ENCODE data around the gene RAD51B.

DNA sequence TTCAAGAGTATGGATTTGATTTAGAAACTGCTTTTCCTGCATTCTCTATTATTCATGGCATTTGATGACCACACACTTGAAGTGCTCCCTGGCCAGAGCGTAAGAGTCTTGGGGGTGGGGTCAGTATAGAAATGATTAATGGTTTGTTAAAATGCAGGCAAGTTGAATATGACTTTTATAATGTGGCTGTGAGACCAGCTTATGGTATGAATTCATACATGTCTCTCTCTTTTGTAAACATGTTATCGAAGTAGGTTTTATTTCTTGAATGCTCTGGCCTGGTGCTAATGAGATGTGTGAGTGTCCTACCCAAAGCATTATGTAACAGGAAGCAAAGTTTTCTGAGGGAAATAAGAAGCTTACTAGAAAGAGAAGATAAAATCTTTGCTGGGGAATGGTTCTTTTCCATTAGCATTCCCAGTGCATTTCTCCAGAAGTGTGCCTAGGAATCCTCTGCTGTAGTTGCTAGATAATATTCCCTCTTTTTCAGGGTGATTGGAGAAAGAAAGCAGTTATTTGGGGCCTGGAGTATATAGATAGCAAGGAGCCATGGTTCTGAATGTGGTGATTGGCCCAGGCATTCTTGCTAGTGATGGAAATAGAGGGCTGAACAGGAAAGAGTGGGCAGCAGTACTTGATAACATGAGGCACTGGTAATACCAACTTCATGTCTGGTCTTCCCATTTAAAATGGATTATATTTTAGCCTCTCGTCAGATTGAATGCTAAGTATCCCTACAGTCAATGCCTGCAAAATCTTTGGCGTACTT, 289.7 kb downstream of the RAD51B start:
- TF ChIP-seq, protein P1, sequence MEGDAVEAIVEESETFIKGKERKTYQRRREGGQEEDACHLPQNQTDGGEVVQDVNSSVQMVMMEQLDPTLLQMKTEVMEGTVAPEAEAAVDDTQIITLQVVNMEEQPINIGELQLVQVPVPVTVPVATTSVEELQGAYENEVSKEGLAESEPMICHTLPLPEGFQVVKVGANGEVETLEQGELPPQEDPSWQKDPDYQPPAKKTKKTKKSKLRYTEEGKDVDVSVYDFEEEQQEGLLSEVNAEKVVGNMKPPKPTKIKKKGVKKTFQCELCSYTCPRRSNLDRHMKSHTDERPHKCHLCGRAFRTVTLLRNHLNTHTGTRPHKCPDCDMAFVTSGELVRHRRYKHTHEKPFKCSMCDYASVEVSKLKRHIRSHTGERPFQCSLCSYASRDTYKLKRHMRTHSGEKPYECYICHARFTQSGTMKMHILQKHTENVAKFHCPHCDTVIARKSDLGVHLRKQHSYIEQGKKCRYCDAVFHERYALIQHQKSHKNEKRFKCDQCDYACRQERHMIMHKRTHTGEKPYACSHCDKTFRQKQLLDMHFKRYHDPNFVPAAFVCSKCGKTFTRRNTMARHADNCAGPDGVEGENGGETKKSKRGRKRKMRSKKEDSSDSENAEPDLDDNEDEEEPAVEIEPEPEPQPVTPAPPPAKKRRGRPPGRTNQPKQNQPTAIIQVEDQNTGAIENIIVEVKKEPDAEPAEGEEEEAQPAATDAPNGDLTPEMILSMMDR (CRISPR knock-in tag; IDR thresholded peaks at IDR 0.05), result no peak
- TF ChIP-seq SSRP1 (CRISPR knock-in tag; IDR thresholded peaks at IDR 0.05), result no peak
- TF ChIP-seq, protein P2, sequence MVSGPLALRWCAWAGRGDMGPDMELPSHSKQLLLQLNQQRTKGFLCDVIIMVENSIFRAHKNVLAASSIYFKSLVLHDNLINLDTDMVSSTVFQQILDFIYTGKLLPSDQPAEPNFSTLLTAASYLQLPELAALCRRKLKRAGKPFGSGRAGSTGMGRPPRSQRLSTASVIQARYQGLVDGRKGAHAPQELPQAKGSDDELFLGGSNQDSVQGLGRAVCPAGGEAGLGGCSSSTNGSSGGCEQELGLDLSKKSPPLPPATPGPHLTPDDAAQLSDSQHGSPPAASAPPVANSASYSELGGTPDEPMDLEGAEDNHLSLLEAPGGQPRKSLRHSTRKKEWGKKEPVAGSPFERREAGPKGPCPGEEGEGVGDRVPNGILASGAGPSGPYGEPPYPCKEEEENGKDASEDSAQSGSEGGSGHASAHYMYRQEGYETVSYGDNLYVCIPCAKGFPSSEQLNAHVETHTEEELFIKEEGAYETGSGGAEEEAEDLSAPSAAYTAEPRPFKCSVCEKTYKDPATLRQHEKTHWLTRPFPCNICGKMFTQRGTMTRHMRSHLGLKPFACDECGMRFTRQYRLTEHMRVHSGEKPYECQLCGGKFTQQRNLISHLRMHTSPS (CRISPR knock-in tag; IDR thresholded peaks at IDR 0.05; ENCODE audit: low read depth), result no peak
- TF ChIP-seq CBX5 (CRISPR knock-in tag; IDR thresholded peaks at IDR 0.05; ENCODE audit: borderline replicate concordance), result no peak
- TF ChIP-seq PHF5A (CRISPR knock-in tag; IDR thresholded peaks at IDR 0.05; ENCODE audit: low read depth, unreplicated experiment), result no peak
- no peak for TF ChIP-seq JUND (CRISPR knock-in tag; IDR thresholded peaks at IDR 0.05)
- TF ChIP-seq, protein P3, sequence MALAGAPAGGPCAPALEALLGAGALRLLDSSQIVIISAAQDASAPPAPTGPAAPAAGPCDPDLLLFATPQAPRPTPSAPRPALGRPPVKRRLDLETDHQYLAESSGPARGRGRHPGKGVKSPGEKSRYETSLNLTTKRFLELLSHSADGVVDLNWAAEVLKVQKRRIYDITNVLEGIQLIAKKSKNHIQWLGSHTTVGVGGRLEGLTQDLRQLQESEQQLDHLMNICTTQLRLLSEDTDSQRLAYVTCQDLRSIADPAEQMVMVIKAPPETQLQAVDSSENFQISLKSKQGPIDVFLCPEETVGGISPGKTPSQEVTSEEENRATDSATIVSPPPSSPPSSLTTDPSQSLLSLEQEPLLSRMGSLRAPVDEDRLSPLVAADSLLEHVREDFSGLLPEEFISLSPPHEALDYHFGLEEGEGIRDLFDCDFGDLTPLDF (CRISPR knock-in tag; IDR thresholded peaks at IDR 0.05), result no peak
- TF ChIP-seq ZNF749 (CRISPR knock-in tag; IDR thresholded peaks at IDR 0.05; ENCODE audit: borderline replicate concordance), result no peak
- TF ChIP-seq EZH2 (conservative IDR thresholded peaks at IDR 0.05; ENCODE audit: low read depth, low read length), result no peak
- TF ChIP-seq NR1H2 (CRISPR knock-in tag; IDR thresholded peaks at IDR 0.05; ENCODE audit: borderline replicate concordance, low read depth), result no peak

All from HepG2 (cell line).